ENCODE measurements around the gene SSH2. TPM values are rescaled to one million over a fixed set of nuclear protein-coding genes. Genes with fewer than 3 reads are reported as not detected.

Gene SSH2
- polyA plus RNA-seq, 1 donor from 2014 or later = 16.6 TPM

GRCh38 chr17:29789196-29790170 is 140.5 kb downstream of the SSH2 start:
- no peak overlapping the region for H3K27ac ChIP-seq (ENCODE audit: low read length)
- H3K4me2 ChIP-seq (ENCODE audit: low read length) = no peak overlapping the region
- no peaks in the 10 kb centered on the region for H3K9me2 ChIP-seq (ENCODE audit: insufficient read depth, low read length)
- no peaks in the 10 kb centered on the region for H3K9me3 ChIP-seq (ENCODE audit: low read length)
- no peak overlapping the region for H2AFZ ChIP-seq (ENCODE audit: low read depth, low read length)
- no peaks in the 10 kb centered on the region for H3F3A ChIP-seq (ENCODE audit: insufficient read depth, low read length, poor library complexity, severe bottlenecking)
- H4K20me1 ChIP-seq (ENCODE audit: insufficient read depth) = no peaks in the 10 kb centered on the region
- TF ChIP-seq SMC3 (conservative IDR thresholded peaks at IDR 0.05; ENCODE audit: poor library complexity) = no peak
- TF ChIP-seq EP300 (conservative IDR thresholded peaks at IDR 0.05; ENCODE audit: poor library complexity, severe bottlenecking) = no peak
- TF ChIP-seq REST (IDR thresholded peaks at IDR 0.05; ENCODE audit: borderline replicate concordance) = no peak
- no peak for TF ChIP-seq MXI1 (conservative IDR thresholded peaks at IDR 0.05; ENCODE audit: poor library complexity, severe bottlenecking)
- no peak for TF ChIP-seq EZH2 (IDR thresholded peaks at IDR 0.05; ENCODE audit: borderline replicate concordance, insufficient read depth, low read length, poor library complexity, severe bottlenecking)
- no peak for TF ChIP-seq CTCF (IDR thresholded peaks at IDR 0.05; ENCODE audit: poor library complexity, severe bottlenecking)
- no peak for TF ChIP-seq RAD21 (conservative IDR thresholded peaks at IDR 0.05)
- TF ChIP-seq TAF1 (IDR thresholded peaks at IDR 0.05; ENCODE audit: low read depth) = no peak
- TF ChIP-seq POLR2AphosphoS5 (IDR thresholded peaks at IDR 0.05) = no peak
- no peaks in the 10 kb centered on the region for H3K27me3 ChIP-seq (ENCODE audit: insufficient read depth, low read depth, low read length)
- H3K79me2 ChIP-seq (replicated peaks; ENCODE audit: insufficient read depth, low read length) = no peaks in the 10 kb centered on the region
- no peaks in the 10 kb centered on the region for H3K36me3 ChIP-seq (ENCODE audit: insufficient read depth, low read length)
- no peak overlapping the region for H3K4me3 ChIP-seq (ENCODE audit: low read length)
- H3K9ac ChIP-seq (ENCODE audit: low read length) = no peak overlapping the region

- no peaks in the 10 kb centered on the region for H3F3A ChIP-seq (ENCODE audit: insufficient read depth, low read length, poor library complexity, severe bottlenecking)
- no peaks in the 10 kb centered on the region for H3K36me3 ChIP-seq (ENCODE audit: insufficient read depth, low read length)
- H3K27ac ChIP-seq (ENCODE audit: low read length) = no peak overlapping the region
- no peaks in the 10 kb centered on the region for H3K9me2 ChIP-seq (ENCODE audit: insufficient read depth, low read length)
- no peak overlapping the region for H2AFZ ChIP-seq (ENCODE audit: low read depth, low read length)
- no peaks in the 10 kb centered on the region for H3K27me3 ChIP-seq (ENCODE audit: insufficient read depth, low read depth, low read length)
- H3K9ac ChIP-seq (ENCODE audit: low read length) = no peak overlapping the region
- TF ChIP-seq TAF1 (IDR thresholded peaks at IDR 0.05; ENCODE audit: low read depth) = no peak
- no peak for TF ChIP-seq POLR2AphosphoS5 (IDR thresholded peaks at IDR 0.05)
- no peak for TF ChIP-seq SMC3 (conservative IDR thresholded peaks at IDR 0.05; ENCODE audit: poor library complexity)
- no peak for TF ChIP-seq CTCF (IDR thresholded peaks at IDR 0.05; ENCODE audit: poor library complexity, severe bottlenecking)
- TF ChIP-seq EP300 (conservative IDR thresholded peaks at IDR 0.05; ENCODE audit: poor library complexity, severe bottlenecking) = no peak
- TF ChIP-seq MXI1 (conservative IDR thresholded peaks at IDR 0.05; ENCODE audit: poor library complexity, severe bottlenecking) = no peak
- no peak for TF ChIP-seq RAD21 (conservative IDR thresholded peaks at IDR 0.05)
- TF ChIP-seq EZH2 (IDR thresholded peaks at IDR 0.05; ENCODE audit: borderline replicate concordance, insufficient read depth, low read length, poor library complexity, severe bottlenecking) = no peak
- TF ChIP-seq REST (IDR thresholded peaks at IDR 0.05; ENCODE audit: borderline replicate concordance) = no peak
- H4K20me1 ChIP-seq (ENCODE audit: insufficient read depth) = no peaks in the 10 kb centered on the region
- no peak overlapping the region for H3K4me2 ChIP-seq (ENCODE audit: low read length)
- H3K9me3 ChIP-seq (ENCODE audit: low read length) = no peaks in the 10 kb centered on the region
- H3K79me2 ChIP-seq (replicated peaks; ENCODE audit: insufficient read depth, low read length) = no peaks in the 10 kb centered on the region
- no peak overlapping the region for H3K4me3 ChIP-seq (ENCODE audit: low read length)
Observed at GRCh38 chr17:29787995-29788394, 142.0 kb downstream of the SSH2 start.

Data from neural cell (in vitro differentiated cells).